ENCODE data around the gene SCGB3A2. TPM values are rescaled to one million over a fixed set of nuclear protein-coding genes. Genes with fewer than 3 reads are reported as not detected.
"Not testable (repeated sequence)": the region's sequence is repeated elsewhere in the genome, so short reads cannot be mapped to it uniquely, and the experiment has no call there.

Gene SCGB3A2
- total RNA-seq, 1 donor from 2014 or later, result not detected

DNA sequence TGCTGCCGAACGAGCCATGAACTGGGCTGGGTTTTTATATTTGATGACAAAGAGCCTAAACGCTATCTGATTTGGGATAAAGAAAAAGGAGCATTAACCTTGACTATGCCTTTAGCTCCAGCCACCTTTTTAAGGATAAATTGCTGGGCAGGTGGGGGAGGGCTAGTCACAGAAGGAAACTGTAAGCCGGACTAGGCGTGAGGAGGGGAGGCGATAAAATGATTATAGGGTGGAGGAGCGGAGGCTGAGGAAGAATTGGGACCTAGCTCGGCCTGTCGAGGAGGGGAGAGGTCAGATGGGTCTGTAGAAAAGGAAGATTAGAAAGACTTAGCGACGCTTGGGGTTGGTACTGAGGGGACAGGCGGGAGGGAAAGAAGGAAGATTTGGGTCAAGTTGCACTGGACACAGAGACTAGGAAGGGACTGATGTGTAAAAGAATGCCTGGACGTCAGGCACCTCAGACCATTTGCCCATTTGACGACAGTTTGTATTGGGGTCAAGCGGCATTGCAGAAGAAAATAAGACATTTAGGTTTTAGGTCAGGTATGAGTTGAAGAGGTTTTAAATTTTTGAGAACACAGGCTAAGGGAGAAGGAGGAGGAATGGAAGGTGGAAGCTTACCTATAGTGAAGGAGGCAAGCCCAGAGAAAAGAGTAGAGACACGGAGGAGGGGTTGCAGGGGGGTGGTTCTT, 5.6 kb upstream of the SCGB3A2 start:
- H3K9me3 ChIP-seq (ENCODE audit: low read depth); H3K36me3 Mint-ChIP-seq; H3K9ac ChIP-seq; H3K79me2 ChIP-seq (ENCODE audit: low read depth); H3K27ac ChIP-seq; H3K27ac Mint-ChIP-seq; H3K4me3 ChIP-seq; DNase-seq (ENCODE audit: low spot score); H4K20me1 ChIP-seq (ENCODE audit: low read depth); H3K27me3 Mint-ChIP-seq (ENCODE audit: insufficient read depth, low read depth); H3K4me3 Mint-ChIP-seq; H3K36me3 ChIP-seq; H2AFZ ChIP-seq (replicated peaks): not testable (repeated sequence)
- Mint-ChIP-seq H3K9me3 (peaks cover 13% of the 10 kb centered on the region), H3K4me1 (peaks cover 44% of the 10 kb centered on the region)
- TF ChIP-seq EZH2 (IDR thresholded peaks at IDR 0.05) (peak; percentile 57), EZH2phosphoT487 (IDR thresholded peaks at IDR 0.05) (peak; percentile 63)
- peaks cover 25% of the 10 kb centered on the region for H3F3A ChIP-seq (ENCODE audit: low read depth)
- peak overlapping the region; percentile 43 for H3K4me2 ChIP-seq
- H3K4me1 ChIP-seq, result peaks cover 36% of the 10 kb centered on the region
- peaks cover 50% of the 10 kb centered on the region for H3K27me3 ChIP-seq

- H3K27ac Mint-ChIP-seq, result peak overlapping the region; percentile 35
Measured at GRCh38 chr5:147874118-147874875, 4.2 kb upstream of the SCGB3A2 start.

GRCh38 chr5:147874910-147875367, 3.6 kb upstream of the SCGB3A2 start:
- TF ChIP-seq CTCF (IDR thresholded peaks at IDR 0.05) (no peak), EZH2 (IDR thresholded peaks at IDR 0.05) (no peak), EZH2phosphoT487 (IDR thresholded peaks at IDR 0.05) (peak; percentile 10)
- H3K9ac ChIP-seq, result no peak overlapping the region
- no peaks in the 10 kb centered on the region for H3K36me3 Mint-ChIP-seq

More at GRCh38 chr5:147874118-147874875, 4.2 kb upstream of the SCGB3A2 start:
- Histone ChIP-seq H3F3A (ENCODE audit: low read depth) (peaks cover 19% of the 10 kb centered on the region), H3K27me3 (peaks cover 48% of the 10 kb centered on the region), H3K4me2 (peak overlapping the region; percentile 53), H3K4me1 (peaks cover 25% of the 10 kb centered on the region)
- not testable (repeated sequence) for H3K27me3 Mint-ChIP-seq (ENCODE audit: insufficient read depth, low read depth); H3K4me3 ChIP-seq; H4K20me1 ChIP-seq (ENCODE audit: low read depth); H3K27ac ChIP-seq; H3K9ac ChIP-seq; H3K9me3 ChIP-seq (ENCODE audit: low read depth); H3K36me3 Mint-ChIP-seq; H3K36me3 ChIP-seq; H3K79me2 ChIP-seq (ENCODE audit: low read depth); DNase-seq (ENCODE audit: low spot score); H3K4me3 Mint-ChIP-seq; H2AFZ ChIP-seq (replicated peaks)
- Mint-ChIP-seq H3K9me3 (peaks cover 13% of the 10 kb centered on the region), H3K4me1 (peaks cover 33% of the 10 kb centered on the region)

DNA sequence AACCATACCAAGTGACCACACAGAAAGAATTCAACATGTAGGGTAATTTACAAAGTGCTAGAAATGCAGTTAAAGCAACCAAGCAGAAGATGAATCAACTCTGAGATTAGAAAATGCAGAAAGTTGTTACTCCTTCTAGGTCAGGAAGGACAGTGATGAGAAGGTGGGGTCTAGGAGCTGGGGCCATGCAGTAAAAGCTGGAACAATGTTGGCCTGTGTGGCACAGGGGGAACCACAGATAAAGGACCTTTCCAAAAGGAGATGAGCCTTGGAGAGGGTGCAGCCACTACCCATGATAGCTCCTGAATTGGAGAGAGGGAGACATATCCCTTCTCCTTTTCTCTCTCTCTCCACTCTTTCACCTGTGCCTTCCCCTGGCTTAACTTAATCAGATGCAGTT, 2.4 kb upstream of the SCGB3A2 start:
- no peak overlapping the region for H3K4me3 Mint-ChIP-seq
- Histone ChIP-seq H4K20me1 (ENCODE audit: low read depth) (no peaks in the 10 kb centered on the region), H3K9ac (no peak overlapping the region), H3K27ac (no peak overlapping the region), H3K4me3 (no peak overlapping the region), H3K27me3 (peaks cover 37% of the 10 kb centered on the region), H3F3A (ENCODE audit: low read depth) (peaks cover 14% of the 10 kb centered on the region), H3K4me1 (peaks cover 20% of the 10 kb centered on the region), H3K4me2 (no peak overlapping the region), H3K79me2 (ENCODE audit: low read depth) (no peaks in the 10 kb centered on the region), H2AFZ (replicated peaks) (no peak overlapping the region), H3K9me3 (ENCODE audit: low read depth) (no peaks in the 10 kb centered on the region), H3K36me3 (no peaks in the 10 kb centered on the region)
- no peak for DNase-seq (ENCODE audit: low spot score)
- peaks cover 13% of the 10 kb centered on the region for H3K9me3 Mint-ChIP-seq
- peaks cover 5% of the 10 kb centered on the region for H3K27me3 Mint-ChIP-seq (ENCODE audit: insufficient read depth, low read depth)
- no peaks in the 10 kb centered on the region for H3K36me3 Mint-ChIP-seq
- H3K27ac Mint-ChIP-seq, result peak overlapping the region; percentile 11
- H3K4me1 Mint-ChIP-seq, result peaks cover 33% of the 10 kb centered on the region
- TF ChIP-seq CTCF (IDR thresholded peaks at IDR 0.05) (no peak), EZH2phosphoT487 (IDR thresholded peaks at IDR 0.05) (no peak)

More at GRCh38 chr5:147874910-147875367, 3.6 kb upstream of the SCGB3A2 start:
- Mint-ChIP-seq H3K27ac (peak overlapping the region; percentile 35), H3K4me3 (no peak overlapping the region), H3K9me3 (peaks cover 13% of the 10 kb centered on the region), H3K4me1 (peaks cover 27% of the 10 kb centered on the region), H3K27me3 (ENCODE audit: insufficient read depth, low read depth) (peaks cover 5% of the 10 kb centered on the region)
- H3K4me2 ChIP-seq, result peak overlapping the region; percentile 53
- H3K4me1 ChIP-seq, result peaks cover 20% of the 10 kb centered on the region
- H3F3A ChIP-seq (ENCODE audit: low read depth), result peaks cover 14% of the 10 kb centered on the region
- H4K20me1 ChIP-seq (ENCODE audit: low read depth), result no peaks in the 10 kb centered on the region
- DNase-seq (ENCODE audit: low spot score), result peak; percentile 67
- H3K36me3 ChIP-seq, result no peaks in the 10 kb centered on the region
- no peaks in the 10 kb centered on the region for H3K9me3 ChIP-seq (ENCODE audit: low read depth)
- peaks cover 42% of the 10 kb centered on the region for H3K27me3 ChIP-seq
- H3K79me2 ChIP-seq (ENCODE audit: low read depth), result no peaks in the 10 kb centered on the region
- no peak overlapping the region for H2AFZ ChIP-seq (replicated peaks)
- H3K4me3 ChIP-seq, result no peak overlapping the region
- H3K27ac ChIP-seq, result no peak overlapping the region
